A549 treated with Mapracorat at 1 μM for 4 hours (cell line): ENCODE data around the gene SFI1. TPM values are rescaled to one million over a fixed set of nuclear protein-coding genes. Genes with fewer than 3 reads are reported as not detected.

Experiments
- total RNA-seq: library from RNA; stranded (reverse); fragments of 200-300 nt; extraction: Qiagen RNA extraction; gene quantifications from 5 replicates; pipeline ENCODE4 v1.2.3, GENCODE V29; 2022

The SFI1 gene
- total RNA-seq = 8.3 to 12.2 TPM (median 9.3 TPM) in 5 replicates

GRCh38 chr22:31496007-31496734, at the start of gene SFI1:
TSS of gene SFI1 (plus strand) at chr22:31496536. CDS start at chr22:31508285, 11,749 bp downstream.

GRCh38 chr22:31489632-31490495, 6.5 kb upstream of the SFI1 start, which contains the start of gene EIF4ENIF1:
TSS of gene EIF4ENIF1 (minus strand) at chr22:31489842. CDS start at chr22:31488718, 1,124 bp downstream.

GRCh38 chr22:31661851-31662667, 165.7 kb downstream of the SFI1 start, which contains the start of gene PISD:
TSS of gene PISD (minus strand) at chr22:31662215. CDS start at chr22:31662208, 7 bp downstream.

Other genes with a start within 250 kb of the SFI1 start
- gene PIK3IP1, start 204.0 kb upstream of the SFI1 start, total RNA-seq = 0.73 to 1.2 TPM (median 0.78 TPM) in 5 replicates
- 17.2 to 21.8 TPM (median 21.5 TPM) in 5 replicates for gene PATZ1, start 150.2 kb upstream of the SFI1 start, total RNA-seq
- gene DRG1, start 96.9 kb upstream of the SFI1 start, total RNA-seq = 50.9 to 85.7 TPM (median 58.2 TPM) in 5 replicates
- gene EIF4ENIF1, start 6.7 kb upstream of the SFI1 start, total RNA-seq = 12.4 to 15.6 TPM (median 13.1 TPM) in 5 replicates
- 22.2 to 31.0 TPM (median 27.9 TPM) in 5 replicates for gene PISD, start 165.7 kb downstream of the SFI1 start, total RNA-seq